ENCODE results near the gene ABITRAM.
"Not testable (repeated sequence)": the region's sequence is repeated elsewhere in the genome, so short reads cannot be mapped to it uniquely, and the experiment has no call there.

ABITRAM gene

GRCh38 chr9:108967916-108968315, 33.7 kb downstream of the ABITRAM start:
- Histone ChIP-seq H3K9ac (ENCODE audit: low read depth, low read length) (no peak overlapping the region), H3K4me1 (ENCODE audit: control insufficient read depth, insufficient read depth, low read length) (peaks cover 2% of the 10 kb centered on the region), H3K9me3 (replicated peaks; ENCODE audit: low read length) (no peaks in the 10 kb centered on the region), H3K36me3 (ENCODE audit: insufficient read depth, low read length) (peaks cover 33% of the 10 kb centered on the region), H3K4me3 (ENCODE audit: low read length) (no peak overlapping the region), H3K27me3 (ENCODE audit: control insufficient read depth, insufficient read depth, low read length) (no peaks in the 10 kb centered on the region), H3K4me2 (ENCODE audit: low read length) (no peak overlapping the region)

GRCh38 chr9:108971392-108971791, 37.2 kb downstream of the ABITRAM start:
- not testable (repeated sequence) for H3K4me1 ChIP-seq (ENCODE audit: control insufficient read depth, insufficient read depth, low read length); H3K27me3 ChIP-seq (ENCODE audit: control insufficient read depth, insufficient read depth, low read length); H3K9ac ChIP-seq (ENCODE audit: low read depth, low read length); H3K4me3 ChIP-seq (ENCODE audit: low read length); H3K4me2 ChIP-seq (ENCODE audit: low read length); H3K9me3 ChIP-seq (replicated peaks; ENCODE audit: low read length)
- peaks cover 30% of the 10 kb centered on the region for H3K36me3 ChIP-seq (ENCODE audit: insufficient read depth, low read length)

GRCh38 chr9:108972186-108972585, 38.0 kb downstream of the ABITRAM start:
- Histone ChIP-seq H3K27me3 (ENCODE audit: control insufficient read depth, insufficient read depth, low read length) (no peaks in the 10 kb centered on the region), H3K4me1 (ENCODE audit: control insufficient read depth, insufficient read depth, low read length) (peaks cover 3% of the 10 kb centered on the region), H3K36me3 (ENCODE audit: insufficient read depth, low read length) (peaks cover 29% of the 10 kb centered on the region), H3K9ac (ENCODE audit: low read depth, low read length) (no peak overlapping the region), H3K4me3 (ENCODE audit: low read length) (no peak overlapping the region), H3K9me3 (replicated peaks; ENCODE audit: low read length) (no peaks in the 10 kb centered on the region), H3K4me2 (ENCODE audit: low read length) (no peak overlapping the region)

- Histone ChIP-seq H3K9ac (ENCODE audit: low read depth, low read length) (no peak overlapping the region), H3K9me3 (replicated peaks; ENCODE audit: low read length) (no peaks in the 10 kb centered on the region), H3K4me2 (ENCODE audit: low read length) (no peak overlapping the region), H3K4me1 (ENCODE audit: control insufficient read depth, insufficient read depth, low read length) (peaks cover 3% of the 10 kb centered on the region), H3K36me3 (ENCODE audit: insufficient read depth, low read length) (peaks cover 30% of the 10 kb centered on the region), H3K4me3 (ENCODE audit: low read length) (no peak overlapping the region), H3K27me3 (ENCODE audit: control insufficient read depth, insufficient read depth, low read length) (no peaks in the 10 kb centered on the region)
These were observed 38.5 kb downstream of the ABITRAM start for GRCh38 chr9:108972626-108973209.

- Histone ChIP-seq H3K9me3 (replicated peaks; ENCODE audit: low read length) (no peaks in the 10 kb centered on the region), H3K9ac (ENCODE audit: low read depth, low read length) (no peak overlapping the region), H3K36me3 (ENCODE audit: insufficient read depth, low read length) (peaks cover 42% of the 10 kb centered on the region), H3K27me3 (ENCODE audit: control insufficient read depth, insufficient read depth, low read length) (no peaks in the 10 kb centered on the region), H3K4me1 (ENCODE audit: control insufficient read depth, insufficient read depth, low read length) (peaks cover 3% of the 10 kb centered on the region), H3K4me2 (ENCODE audit: low read length) (no peak overlapping the region), H3K4me3 (ENCODE audit: low read length) (no peak overlapping the region)
These were observed 39.7 kb downstream of the ABITRAM start for GRCh38 chr9:108973895-108974294.

GRCh38 chr9:108978205-108978604, 44.0 kb downstream of the ABITRAM start:
- Histone ChIP-seq H3K4me2 (ENCODE audit: low read length) (no peak overlapping the region), H3K4me1 (ENCODE audit: control insufficient read depth, insufficient read depth, low read length) (no peaks in the 10 kb centered on the region), H3K27me3 (ENCODE audit: control insufficient read depth, insufficient read depth, low read length) (no peaks in the 10 kb centered on the region), H3K4me3 (ENCODE audit: low read length) (no peak overlapping the region), H3K9me3 (replicated peaks; ENCODE audit: low read length) (no peaks in the 10 kb centered on the region), H3K9ac (ENCODE audit: low read depth, low read length) (no peak overlapping the region), H3K36me3 (ENCODE audit: insufficient read depth, low read length) (peaks cover 35% of the 10 kb centered on the region)

- Histone ChIP-seq H3K9ac (ENCODE audit: low read depth, low read length) (no peak overlapping the region), H3K4me1 (ENCODE audit: control insufficient read depth, insufficient read depth, low read length) (no peaks in the 10 kb centered on the region), H3K9me3 (replicated peaks; ENCODE audit: low read length) (no peaks in the 10 kb centered on the region), H3K4me3 (ENCODE audit: low read length) (no peak overlapping the region), H3K27me3 (ENCODE audit: control insufficient read depth, insufficient read depth, low read length) (no peaks in the 10 kb centered on the region), H3K36me3 (ENCODE audit: insufficient read depth, low read length) (peaks cover 39% of the 10 kb centered on the region), H3K4me2 (ENCODE audit: low read length) (no peak overlapping the region)
These were observed 46.7 kb downstream of the ABITRAM start for GRCh38 chr9:108980893-108981292.

GRCh38 chr9:108983885-108984284, 49.7 kb downstream of the ABITRAM start:
- no peaks in the 10 kb centered on the region for H3K9me3 ChIP-seq (replicated peaks; ENCODE audit: low read length)
- no peaks in the 10 kb centered on the region for H3K4me1 ChIP-seq (ENCODE audit: control insufficient read depth, insufficient read depth, low read length)
- H3K36me3 ChIP-seq (ENCODE audit: insufficient read depth, low read length), result peaks cover 23% of the 10 kb centered on the region
- H3K9ac ChIP-seq (ENCODE audit: low read depth, low read length), result no peak overlapping the region
- H3K27me3 ChIP-seq (ENCODE audit: control insufficient read depth, insufficient read depth, low read length), result no peaks in the 10 kb centered on the region
- no peak overlapping the region for H3K4me2 ChIP-seq (ENCODE audit: low read length)
- no peak overlapping the region for H3K4me3 ChIP-seq (ENCODE audit: low read length)
